ENCODE measurements around the gene ARID1B. TPM values are rescaled to one million over a fixed set of nuclear protein-coding genes. Genes with fewer than 3 reads are reported as not detected.

ARID1B gene
- total RNA-seq, 1 experiment from 2014 or later = 35.6 TPM

DNA sequence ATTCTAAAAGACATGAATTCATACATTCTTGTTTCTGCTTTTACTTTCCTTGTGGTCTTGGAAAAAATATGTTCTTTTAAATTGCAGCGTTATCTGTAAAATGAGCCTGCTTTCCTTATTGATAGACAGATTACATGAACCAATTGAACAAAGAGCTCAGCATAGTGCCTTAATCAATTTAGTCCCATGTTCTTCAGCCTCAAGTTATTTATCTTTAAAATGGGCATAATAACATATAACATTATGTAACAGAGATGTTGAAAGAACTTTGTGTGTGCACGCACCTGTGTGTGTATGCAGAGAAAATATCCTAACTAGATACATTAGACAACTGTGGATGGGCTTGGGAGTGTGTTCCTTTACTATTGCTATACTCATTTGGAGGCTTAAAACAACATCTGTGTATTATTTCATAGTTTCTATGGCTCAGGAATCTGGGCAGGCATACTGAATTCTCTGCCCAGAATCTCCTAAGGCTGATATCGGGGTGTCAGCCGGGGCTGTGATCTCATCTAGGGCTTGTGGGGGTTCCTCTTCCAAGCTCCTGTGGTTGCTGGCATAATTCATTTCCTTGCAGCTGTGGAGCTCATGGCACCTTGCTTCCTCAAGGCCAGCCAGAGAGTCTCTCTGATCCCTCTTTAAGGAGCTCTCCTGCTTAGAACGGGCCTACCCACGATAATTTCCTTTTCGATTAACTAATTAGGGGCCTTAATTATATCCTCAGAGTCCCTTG lies 194.1 kb downstream of the ARID1B start:
- no peak overlapping the region for H2AFZ ChIP-seq (ENCODE audit: low read depth, low read length, poor library complexity, severe bottlenecking)
- no peaks in the 10 kb centered on the region for H3K9me3 ChIP-seq (ENCODE audit: control insufficient read depth in 1 of 2, insufficient read depth in 1 of 2, low read depth in 1 of 2, low read length in 2 of 2)
- no peak overlapping the region for H3K27ac ChIP-seq (ENCODE audit: low read depth, low read length)
- H3K4me2 ChIP-seq (ENCODE audit: low read length) = no peak overlapping the region
- H3K9ac ChIP-seq (ENCODE audit: low read length) = no peak overlapping the region
- no peaks in the 10 kb centered on the region for H3K36me3 ChIP-seq (ENCODE audit: control insufficient read depth in 1 of 2, insufficient read depth in 2 of 2, low read length in 2 of 2)
- ChIA-PET RAD21 (ENCODE audit: low non-redundant PET in 1 of 2, low total read pairs in 2 of 2, uncharacterized antibody in 2 of 2, unreplicated experiment in 2 of 2) (no interaction called here), POLR2A (no interaction called here), CTCF (no interaction called here)
- no peaks in the 10 kb centered on the region for H3K27me3 ChIP-seq (ENCODE audit: insufficient read depth, low read length)
- no peak overlapping the region for H3K4me3 ChIP-seq (replicated peaks in 1 of 2; ENCODE audit: low read depth in 1 of 2, low read length in 2 of 2)
- DNase-seq (ENCODE audit: low read depth, low spot score) = no peak
- no peak for TF ChIP-seq JUND (IDR thresholded peaks at IDR 0.05)
- TF ChIP-seq, protein P1, sequence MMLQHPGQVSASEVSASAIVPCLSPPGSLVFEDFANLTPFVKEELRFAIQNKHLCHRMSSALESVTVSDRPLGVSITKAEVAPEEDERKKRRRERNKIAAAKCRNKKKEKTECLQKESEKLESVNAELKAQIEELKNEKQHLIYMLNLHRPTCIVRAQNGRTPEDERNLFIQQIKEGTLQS (IDR thresholded peaks at IDR 0.05) = no peak
- no peak for TF ChIP-seq POLR2AphosphoS5 (IDR thresholded peaks at IDR 0.05; ENCODE audit: low read depth, low read length)
- TF ChIP-seq, protein P2, sequence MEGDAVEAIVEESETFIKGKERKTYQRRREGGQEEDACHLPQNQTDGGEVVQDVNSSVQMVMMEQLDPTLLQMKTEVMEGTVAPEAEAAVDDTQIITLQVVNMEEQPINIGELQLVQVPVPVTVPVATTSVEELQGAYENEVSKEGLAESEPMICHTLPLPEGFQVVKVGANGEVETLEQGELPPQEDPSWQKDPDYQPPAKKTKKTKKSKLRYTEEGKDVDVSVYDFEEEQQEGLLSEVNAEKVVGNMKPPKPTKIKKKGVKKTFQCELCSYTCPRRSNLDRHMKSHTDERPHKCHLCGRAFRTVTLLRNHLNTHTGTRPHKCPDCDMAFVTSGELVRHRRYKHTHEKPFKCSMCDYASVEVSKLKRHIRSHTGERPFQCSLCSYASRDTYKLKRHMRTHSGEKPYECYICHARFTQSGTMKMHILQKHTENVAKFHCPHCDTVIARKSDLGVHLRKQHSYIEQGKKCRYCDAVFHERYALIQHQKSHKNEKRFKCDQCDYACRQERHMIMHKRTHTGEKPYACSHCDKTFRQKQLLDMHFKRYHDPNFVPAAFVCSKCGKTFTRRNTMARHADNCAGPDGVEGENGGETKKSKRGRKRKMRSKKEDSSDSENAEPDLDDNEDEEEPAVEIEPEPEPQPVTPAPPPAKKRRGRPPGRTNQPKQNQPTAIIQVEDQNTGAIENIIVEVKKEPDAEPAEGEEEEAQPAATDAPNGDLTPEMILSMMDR (IDR thresholded peaks at IDR 0.05 in 2 of 3, conservative IDR thresholded peaks at IDR 0.05 in 1 of 3; ENCODE audit: borderline replicate concordance in 1 of 3, insufficient read depth in 1 of 3, low read depth in 2 of 3, low read length in 2 of 3) = no peak
- no peak for TF ChIP-seq SRF (IDR thresholded peaks at IDR 0.05; ENCODE audit: low read depth)
- ATAC-seq = no peak
- peaks cover 29% of the 10 kb centered on the region for H3K79me2 ChIP-seq (ENCODE audit: insufficient read depth, low read length)
- H3K4me1 ChIP-seq (ENCODE audit: control insufficient read depth in 1 of 2, insufficient read depth in 2 of 2, low read length in 2 of 2) = no peaks in the 10 kb centered on the region
- intact Hi-C loops (cut with micrococcal nuclease) = no loop called here
- no peaks in the 10 kb centered on the region for H4K20me1 ChIP-seq (ENCODE audit: insufficient read depth)
- BruUV-seq (replicated peaks) = no TSS peak
- H3K9me2 ChIP-seq (ENCODE audit: insufficient read depth) = no peaks in the 10 kb centered on the region

DNA sequence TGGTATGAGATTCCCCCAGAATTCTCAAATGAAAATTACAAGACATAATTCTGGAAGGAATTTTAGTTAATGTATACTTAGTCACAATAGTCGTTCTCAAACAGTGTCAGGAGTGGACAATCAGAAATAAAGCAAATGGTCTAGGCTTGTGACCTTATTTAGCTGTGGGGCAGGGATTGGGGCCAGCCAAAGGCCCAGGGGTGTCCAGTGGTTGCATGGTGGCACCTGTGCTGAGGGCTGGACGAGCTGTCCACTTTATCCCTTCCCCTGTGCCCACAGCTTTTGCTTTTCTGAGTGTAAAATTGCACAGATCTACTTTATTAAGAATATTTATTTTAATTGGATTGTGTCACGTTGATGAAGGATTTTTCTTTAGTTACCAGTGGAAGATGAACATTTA lies 195.0 kb downstream of the ARID1B start:
- POLR2A ChIA-PET = no interaction called here
- CTCF ChIA-PET = no interaction called here
- Histone ChIP-seq H3K4me3 (replicated peaks in 1 of 2; ENCODE audit: low read depth in 1 of 2, low read length in 2 of 2) (no peak overlapping the region), H3K4me2 (ENCODE audit: low read length) (no peak overlapping the region), H3K27me3 (ENCODE audit: insufficient read depth, low read length) (no peaks in the 10 kb centered on the region), H4K20me1 (ENCODE audit: insufficient read depth) (0 out of 2 replicates have a peak, but pooled peaks cover under 1% of the 10 kb centered on the region), H2AFZ (ENCODE audit: low read depth, low read length, poor library complexity, severe bottlenecking) (no peak overlapping the region), H3K79me2 (ENCODE audit: insufficient read depth, low read length) (peaks cover 29% of the 10 kb centered on the region), H3K9me3 (ENCODE audit: control insufficient read depth in 1 of 2, insufficient read depth in 1 of 2, low read depth in 1 of 2, low read length in 2 of 2) (no peaks in the 10 kb centered on the region), H3K4me1 (ENCODE audit: control insufficient read depth in 1 of 2, insufficient read depth in 2 of 2, low read length in 2 of 2) (no peaks in the 10 kb centered on the region), H3K9me2 (ENCODE audit: insufficient read depth) (no peaks in the 10 kb centered on the region), H3K27ac (ENCODE audit: low read depth, low read length) (no peak overlapping the region), H3K36me3 (ENCODE audit: control insufficient read depth in 1 of 2, insufficient read depth in 2 of 2, low read length in 2 of 2) (no peaks in the 10 kb centered on the region), H3K9ac (ENCODE audit: low read length) (no peak overlapping the region)
- DNase-seq (ENCODE audit: low read depth, low spot score) (no peak), ATAC-seq (no peak)
- TF ChIP-seq, protein P2 (IDR thresholded peaks at IDR 0.05 in 2 of 3, conservative IDR thresholded peaks at IDR 0.05 in 1 of 3; ENCODE audit: borderline replicate concordance in 1 of 3, insufficient read depth in 1 of 3, low read depth in 2 of 3, low read length in 2 of 3) = no peak
- TF ChIP-seq RAD21 (IDR thresholded peaks at IDR 0.05; ENCODE audit: low read depth) (no peak), ZFX (IDR thresholded peaks at IDR 0.05) (no peak), ZNF274 (IDR thresholded peaks at IDR 0.05; ENCODE audit: low read depth, low read length) (no peak), SIN3A (IDR thresholded peaks at IDR 0.05; ENCODE audit: low read depth) (no peak), YY1 (IDR thresholded peaks at IDR 0.05; ENCODE audit: extremely low read depth, insufficient replicate concordance, low read depth, low read length) (no peak), POLR2AphosphoS5 (IDR thresholded peaks at IDR 0.05; ENCODE audit: low read depth, low read length) (no peak), ELF1 (IDR thresholded peaks at IDR 0.05; ENCODE audit: borderline replicate concordance, low read depth) (no peak)
- RAD21 ChIA-PET (ENCODE audit: low non-redundant PET in 1 of 2, low total read pairs in 2 of 2, uncharacterized antibody in 2 of 2, unreplicated experiment in 2 of 2) = no interaction called here
- BruUV-seq (replicated peaks) = no TSS peak
- intact Hi-C loops (cut with micrococcal nuclease) = no loop called here
